Choroid plexus epithelial cell (primary cell): ENCODE results near the gene ARMH1.

Experiments
- DNase-seq: peaks from one replicate; pipeline ENCODE4 v3.0.0-alpha.2; 2010; ENCODE audit warnings: low read depth
- H3K4me3 ChIP-seq: 2 replicates; pipeline ENCODE4 v1.5.1; 2011; ENCODE audit warnings: low read depth, mild to moderate bottlenecking, control low read depth, low read length, moderate library complexity
- TF ChIP-seq, protein P1 (sequence below): conservative IDR thresholded peaks from 2 replicates; pipeline ENCODE4 v1.5.1; 2011; ENCODE audit warnings: low read depth, mild to moderate bottlenecking, control low read depth, inconsistent platforms, low read length, moderate library complexity

The ARMH1 gene

DNA sequence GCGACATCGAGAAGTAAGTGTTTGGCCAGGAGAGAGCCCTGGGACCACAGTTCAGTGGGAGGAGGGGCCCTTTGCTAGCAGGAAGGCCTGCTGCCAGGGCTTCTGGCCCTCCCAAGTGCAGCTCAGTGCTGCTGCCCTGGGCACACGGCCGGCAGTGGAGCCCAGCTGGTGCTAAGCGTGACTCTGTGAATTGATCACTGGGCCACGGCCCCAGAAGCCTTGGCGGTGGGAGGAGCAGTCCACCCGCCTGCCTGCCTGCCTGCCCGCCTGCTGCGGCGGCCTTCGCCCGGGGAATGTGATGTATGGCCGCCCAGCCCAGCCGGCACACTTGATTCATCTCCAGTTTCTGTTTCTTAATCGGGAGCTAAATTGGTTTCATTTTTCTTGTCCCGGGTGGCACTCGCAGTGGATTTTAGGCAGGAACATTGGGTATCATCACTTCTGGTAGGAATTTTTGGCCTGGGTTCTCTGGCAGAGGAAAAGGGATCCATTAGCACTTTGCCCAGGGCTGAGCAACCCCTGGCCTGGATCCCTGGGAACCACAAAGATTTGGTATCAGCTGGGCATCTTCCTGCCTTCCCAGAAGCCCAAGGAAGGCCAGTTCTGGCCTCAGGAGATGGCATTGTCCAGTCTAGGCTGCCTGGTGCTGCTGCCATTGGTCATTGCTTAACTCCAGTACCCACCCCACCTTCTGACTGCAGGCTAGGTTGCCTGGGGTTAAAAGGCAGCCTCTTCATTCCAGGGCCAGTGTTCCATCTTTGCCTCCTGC lies 28.9 kb upstream of the ARMH1 start:
- DNase-seq, result no peak
- H3K4me3 ChIP-seq, result no peak overlapping the region

DNA sequence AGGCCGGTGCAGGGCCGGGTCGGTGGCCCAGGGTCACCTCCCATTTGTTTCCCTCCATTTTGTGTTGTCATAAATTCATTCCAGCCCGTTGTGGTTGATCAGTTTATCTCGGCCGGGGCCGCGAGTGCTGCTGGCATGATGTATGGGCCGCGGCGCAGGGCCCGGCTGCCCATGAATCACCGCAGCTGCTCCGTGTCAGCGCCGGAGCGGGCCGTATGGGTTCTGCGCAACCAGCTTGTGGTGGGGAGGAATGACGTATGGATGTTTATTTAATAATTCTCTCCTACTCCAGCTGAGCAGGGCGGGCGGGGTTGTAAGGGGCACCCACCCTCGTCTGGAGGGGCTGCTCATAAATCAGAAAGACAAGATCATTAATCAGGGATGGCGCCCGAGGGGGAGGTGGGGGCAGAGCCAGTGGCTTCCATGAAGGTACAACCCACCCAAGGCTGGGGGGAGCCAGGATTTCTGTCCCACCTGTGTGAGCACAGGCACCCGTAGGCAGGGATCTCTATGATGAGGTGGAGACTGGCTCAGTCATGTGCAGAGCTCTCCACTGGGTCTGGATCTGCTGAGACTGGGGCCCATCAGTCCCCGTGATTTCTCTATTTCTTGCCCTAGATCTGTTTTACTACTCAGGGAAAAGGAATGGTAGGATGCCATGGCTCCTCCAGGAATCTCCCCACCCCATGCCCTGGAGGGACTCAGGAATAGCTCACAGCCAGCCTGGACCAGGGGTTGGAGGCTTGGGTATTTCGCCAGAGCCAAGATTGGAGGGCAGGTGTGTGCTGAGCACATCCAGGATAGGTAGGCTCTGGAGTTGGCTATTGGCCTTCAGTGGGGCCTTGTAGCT lies 28.0 kb upstream of the ARMH1 start:
- no peak overlapping the region for H3K4me3 ChIP-seq
- TF ChIP-seq, protein P1, sequence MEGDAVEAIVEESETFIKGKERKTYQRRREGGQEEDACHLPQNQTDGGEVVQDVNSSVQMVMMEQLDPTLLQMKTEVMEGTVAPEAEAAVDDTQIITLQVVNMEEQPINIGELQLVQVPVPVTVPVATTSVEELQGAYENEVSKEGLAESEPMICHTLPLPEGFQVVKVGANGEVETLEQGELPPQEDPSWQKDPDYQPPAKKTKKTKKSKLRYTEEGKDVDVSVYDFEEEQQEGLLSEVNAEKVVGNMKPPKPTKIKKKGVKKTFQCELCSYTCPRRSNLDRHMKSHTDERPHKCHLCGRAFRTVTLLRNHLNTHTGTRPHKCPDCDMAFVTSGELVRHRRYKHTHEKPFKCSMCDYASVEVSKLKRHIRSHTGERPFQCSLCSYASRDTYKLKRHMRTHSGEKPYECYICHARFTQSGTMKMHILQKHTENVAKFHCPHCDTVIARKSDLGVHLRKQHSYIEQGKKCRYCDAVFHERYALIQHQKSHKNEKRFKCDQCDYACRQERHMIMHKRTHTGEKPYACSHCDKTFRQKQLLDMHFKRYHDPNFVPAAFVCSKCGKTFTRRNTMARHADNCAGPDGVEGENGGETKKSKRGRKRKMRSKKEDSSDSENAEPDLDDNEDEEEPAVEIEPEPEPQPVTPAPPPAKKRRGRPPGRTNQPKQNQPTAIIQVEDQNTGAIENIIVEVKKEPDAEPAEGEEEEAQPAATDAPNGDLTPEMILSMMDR, result no peak
- no peak for DNase-seq

More for the DNA sequence above, 28.9 kb upstream of the ARMH1 start:
- TF ChIP-seq, protein P1, result no peak

DNA sequence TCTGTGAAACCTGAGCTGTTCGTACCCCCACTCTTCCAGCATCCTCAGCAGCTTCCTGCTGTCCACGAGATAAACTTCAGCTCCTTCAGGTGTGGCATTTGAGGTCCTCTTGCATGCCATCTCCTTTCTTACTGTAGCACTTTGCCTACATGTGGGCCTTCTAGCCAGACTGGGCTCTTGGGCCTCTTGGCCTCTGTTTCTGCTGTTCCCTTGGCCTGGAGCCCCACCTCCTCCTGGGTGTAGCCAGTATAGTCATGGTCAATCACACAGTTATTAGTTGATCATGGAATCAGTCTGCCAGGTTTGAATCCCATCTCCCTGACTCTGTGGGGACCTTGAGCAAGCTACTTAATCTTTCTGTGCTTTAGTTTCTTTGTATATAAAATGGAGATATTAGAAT lies 26.6 kb upstream of the ARMH1 start:
- DNase-seq, result no peak
- no peak overlapping the region for H3K4me3 ChIP-seq
- TF ChIP-seq, protein P1, result no peak

DNA sequence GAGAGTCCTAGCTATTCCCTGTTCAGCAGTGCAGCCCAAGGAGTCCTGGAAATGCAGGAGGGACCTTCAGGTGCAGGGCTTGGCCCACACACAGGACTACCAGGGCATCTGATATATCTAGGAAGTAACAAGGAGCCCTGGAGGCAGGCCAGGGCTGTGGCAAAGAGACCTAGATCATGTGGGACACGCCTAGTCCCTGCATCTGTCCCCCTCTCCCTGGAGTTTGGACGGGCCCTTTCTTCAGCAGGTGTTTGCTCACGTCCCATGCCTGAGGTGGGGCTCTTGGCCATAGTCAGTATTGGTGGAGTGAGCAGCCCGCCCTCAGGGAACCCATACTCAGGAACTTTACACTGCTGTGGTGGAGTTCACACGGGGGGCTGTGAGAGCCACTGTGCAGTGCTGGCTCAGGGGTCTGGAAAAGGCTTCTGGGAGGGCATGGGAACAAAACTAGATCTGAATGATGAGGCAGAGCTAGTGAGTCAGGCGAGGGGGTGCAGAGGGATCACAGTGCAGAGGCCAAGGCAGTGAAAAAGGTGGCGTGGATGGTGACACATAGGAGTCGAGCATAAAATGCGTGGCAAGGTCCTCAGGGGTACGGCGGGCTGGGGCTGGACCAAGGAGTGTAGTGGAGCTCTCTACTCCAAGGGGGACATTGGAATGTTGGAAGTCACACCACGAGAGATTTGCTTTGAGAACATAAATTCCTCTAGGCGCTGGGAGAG lies 25.8 kb upstream of the ARMH1 start:
- TF ChIP-seq, protein P1, result no peak
- DNase-seq, result no peak
- no peak overlapping the region for H3K4me3 ChIP-seq

DNA sequence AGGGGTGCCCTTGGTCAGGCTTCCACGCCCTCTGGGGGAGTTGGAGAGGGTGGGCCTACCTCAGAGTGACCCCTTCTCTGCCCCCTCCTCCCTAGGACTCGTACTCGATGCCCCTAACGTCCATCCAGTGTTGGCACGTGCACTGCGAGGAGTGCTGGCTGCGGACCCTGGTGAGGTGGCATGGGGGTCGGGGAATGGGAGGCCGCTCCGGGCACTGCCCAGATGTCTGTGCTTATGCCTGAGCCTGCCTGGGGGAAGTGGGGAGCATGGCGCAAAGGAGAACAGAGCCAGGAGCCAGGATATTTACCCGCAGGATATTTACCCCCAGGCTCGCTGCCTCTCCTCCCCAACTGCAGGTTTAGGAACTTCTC lies 24.7 kb upstream of the ARMH1 start:
- TF ChIP-seq, protein P1, result no peak
- no peak for DNase-seq
- H3K4me3 ChIP-seq, result no peak overlapping the region

DNA sequence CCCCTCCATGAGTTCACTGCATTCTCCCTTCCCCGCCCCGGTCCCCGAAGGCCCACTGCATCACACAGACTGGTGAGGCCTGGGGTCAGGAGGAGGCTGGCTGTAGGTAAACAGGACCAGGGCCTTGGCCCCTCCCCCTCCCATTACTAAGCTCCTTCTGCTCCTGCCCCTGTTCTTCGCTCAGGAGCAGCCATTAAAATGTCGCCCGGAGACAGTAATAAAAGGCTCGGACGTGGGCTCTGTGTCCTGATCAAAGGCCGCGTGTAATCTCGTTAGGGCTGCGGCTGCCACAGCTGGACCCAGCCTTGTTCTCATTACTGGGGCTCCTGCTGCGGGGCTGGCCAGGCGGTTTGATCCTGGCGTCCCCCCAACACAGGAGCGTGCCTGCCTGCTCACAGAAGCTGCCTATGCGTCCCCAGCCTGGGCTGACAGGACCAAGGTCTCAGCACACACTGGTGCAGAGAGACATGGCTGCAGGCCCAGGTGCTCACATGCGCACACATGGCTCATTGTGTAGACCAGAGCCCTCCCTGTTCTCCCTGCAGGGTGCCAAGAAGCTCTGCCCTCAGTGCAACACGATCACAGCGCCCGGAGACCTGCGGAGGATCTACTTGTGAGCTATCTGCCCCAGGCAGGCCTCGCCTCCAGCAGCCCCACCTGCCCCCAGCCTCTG lies 24.2 kb upstream of the ARMH1 start:
- no peak overlapping the region for H3K4me3 ChIP-seq
- no peak for DNase-seq
- TF ChIP-seq, protein P1, result no peak
